ENCODE measurements around the gene ERC1.

- TF ChIP-seq CTCF (IDR thresholded peaks at IDR 0.05) (no peak), POLR2A (IDR thresholded peaks at IDR 0.05) (no peak), POLR2AphosphoS5 (IDR thresholded peaks at IDR 0.05) (no peak), EP300 (IDR thresholded peaks at IDR 0.05) (no peak)
Observed at GRCh38 chr12:1147821-1148220, 156.8 kb downstream of the ERC1 start.
